Upper lobe of left lung (tissue), 6 donors: Measurements from ENCODE around the gene SNTG2. TPM values are rescaled to one million over a fixed set of nuclear protein-coding genes. Genes with fewer than 3 reads are reported as not detected.

ENCODE experiments used
- ATAC-seq, 2 donors: fragments of 200-7000 bp; cut with Tn5 transposase; one replicate each; pipeline ENCODE4 v1.9.1; 2022; ENCODE audit warnings: mild to moderate bottlenecking in 2 of 2, moderate library complexity in 2 of 2; ENCODE audit not compliant: low FRiP score in 2 of 2
- DNase-seq, 2 donors: peaks; one replicate each; pipeline ENCODE4 v3.0.0-alpha.2; 2019 to 2020
- H3K27ac ChIP-seq, 4 donors: fragments of 200-600 bp; sonication (generic); one replicate each; pipeline ENCODE4 v1.5.1; 2016 to 2019
- H3K27me3 ChIP-seq, 4 donors: fragments of 200-600 bp; sonication (generic); one replicate each; pipeline ENCODE4 v1.5.1; 2017 to 2019
- H3K36me3 ChIP-seq, 4 donors: fragments of 200-600 bp; sonication (generic); one replicate each; pipeline ENCODE4 v1.5.1; 2016 to 2019
- H3K4me1 ChIP-seq, 4 donors: fragments of 200-600 bp; sonication (generic); one replicate each; pipeline ENCODE4 v1.5.1; 2018 to 2019
- H3K4me3 ChIP-seq, 4 donors: fragments of 200-600 bp; sonication (generic); one replicate each; pipeline ENCODE4 v1.5.1; 2017 to 2019; ENCODE audit warnings: mild to moderate bottlenecking in 2 of 4, moderate library complexity in 1 of 4
- H3K9me3 ChIP-seq, 4 donors: fragments of 200-600 bp; sonication (generic); one replicate each; pipeline ENCODE4 v1.5.1; 2018 to 2019
- CTCF ChIP-seq, 6 experiments: fragments of 450-650 bp in 4 of 6; fragments of 200-600 bp in 2 of 6; sonication (generic) in 2 of 6; IDR thresholded peaks; one replicate each; pipeline ENCODE4 v1.5.1; 2016 to 2019; ENCODE audit warnings: antibody characterized with exemption in 6 of 6
- EP300 ChIP-seq, 4 donors: sonication (generic); formaldehyde crosslinking; IDR thresholded peaks; one replicate each; pipeline ENCODE4 v1.5.1; 2017; ENCODE audit warnings: antibody characterized with exemption in 4 of 4, control low read depth in 2 of 4
- POLR2A ChIP-seq, 4 donors: fragments of 450-650 bp; IDR thresholded peaks; one replicate each; pipeline ENCODE4 v1.5.1; 2016 to 2017; ENCODE audit warnings: antibody characterized with exemption in 4 of 4, mild to moderate bottlenecking in 2 of 4
- POLR2AphosphoS5 ChIP-seq, 2 donors: sonication (generic); formaldehyde crosslinking; IDR thresholded peaks; one replicate each; pipeline ENCODE4 v1.5.1; 2017; ENCODE audit warnings: antibody characterized with exemption in 2 of 2
- WGBS, 2 donors: methylation state at CpG; one replicate each; pipeline ENCODE4 v1.1.5; 2017 to 2018; 5-methylcytosine and 5-hydroxymethylcytosine counted together
- total RNA-seq, 6 donors: library from RNA; depleted of rRNA in 4 of 6; stranded (reverse); fragments of >200 nt in 4 of 6; gene quantifications; one replicate each; pipeline versions ENCODE4 v1.1.0 to v1.2.1, GENCODE V29; 2016 to 2021
- donor health status: DM: no; HTN: no; CAD: no; lungs with moderate emphysema.
- donor health status: DM: no; HTN: yes; CAD: no; lungs with severe emphysema.

The SNTG2 gene
- total RNA-seq, 6 donors from 2014 or later = 1.1 to 13.6 (median 3.0) TPM

GRCh38 chr2:1231466-1232063 lies 280.9 kb downstream of the SNTG2 start:
- H3K27me3 ChIP-seq = no peaks in the 10 kb centered on the region
- no peak overlapping the region for H3K4me3 ChIP-seq
- 70 to 73% methylated on average over 4 to 11 of the region's 11 CpGs for whole genome bisulfite sequencing, 2 donors
- ATAC-seq (no peak), DNase-seq (no peak)
- H3K36me3 ChIP-seq = no peaks in the 10 kb centered on the region
- peaks cover 0 to 10% (median 0%) of the 10 kb centered on the region in 4 donors for H3K4me1 ChIP-seq
- no peak for TF ChIP-seq POLR2A (IDR thresholded peaks at IDR 0.05)
- TF ChIP-seq EP300 (IDR thresholded peaks at IDR 0.05) = no peak
- TF ChIP-seq POLR2AphosphoS5 (IDR thresholded peaks at IDR 0.05) = no peak
- no peak for TF ChIP-seq CTCF (IDR thresholded peaks at IDR 0.05)
- no peaks in the 10 kb centered on the region for H3K9me3 ChIP-seq
- H3K27ac ChIP-seq = no peak overlapping the region

DNA sequence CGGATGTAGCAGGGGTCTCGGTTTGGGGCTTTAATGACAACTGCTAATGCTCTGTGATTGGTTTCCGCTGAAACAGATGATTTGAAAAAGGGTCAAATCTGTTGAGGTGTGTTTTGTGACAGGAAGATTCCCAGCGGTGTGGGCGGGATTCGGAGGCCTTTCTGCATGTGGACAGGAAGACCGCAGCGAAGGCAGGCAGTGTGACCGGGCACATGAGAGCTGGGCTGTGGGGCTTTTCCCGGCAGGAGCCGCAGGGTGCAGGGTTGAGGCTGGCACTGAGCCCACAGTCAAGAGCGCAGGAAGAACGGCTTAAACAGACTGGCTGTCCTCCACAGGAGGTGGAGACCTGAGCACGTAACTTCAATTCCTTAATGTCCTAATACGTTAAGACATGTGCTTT lies 282.6 kb downstream of the SNTG2 start:
- ATAC-seq (peak; percentile 46 to 65), DNase-seq (peak in 1 of 2 donors; percentile 71)
- WGBS, 2 donors = 63% methylated on average over 14 to 15 of the region's 15 CpGs
- H3K27me3 ChIP-seq = no peaks in the 10 kb centered on the region
- H3K9me3 ChIP-seq = no peaks in the 10 kb centered on the region
- H3K36me3 ChIP-seq = no peaks in the 10 kb centered on the region
- TF ChIP-seq EP300 (IDR thresholded peaks at IDR 0.05) = no peak
- TF ChIP-seq POLR2AphosphoS5 (IDR thresholded peaks at IDR 0.05) = peak in 1 of 2 donors; percentile 13
- H3K27ac ChIP-seq = no peak overlapping the region
- H3K4me3 ChIP-seq = no peak overlapping the region
- peaks cover 0 to 10% (median 0%) of the 10 kb centered on the region in 4 donors for H3K4me1 ChIP-seq

- peaks cover 0 to 10% (median 0%) of the 10 kb centered on the region in 4 donors for H3K4me1 ChIP-seq
- WGBS, 2 donors = 91 to 92% methylated on average over 9 of the region's 13 CpGs
- no peaks in the 10 kb centered on the region for H3K9me3 ChIP-seq
- no peak overlapping the region for H3K27ac ChIP-seq
- no peaks in the 10 kb centered on the region for H3K36me3 ChIP-seq
- TF ChIP-seq POLR2A (IDR thresholded peaks at IDR 0.05) (no peak), POLR2AphosphoS5 (IDR thresholded peaks at IDR 0.05) (no peak), EP300 (IDR thresholded peaks at IDR 0.05) (no peak), CTCF (IDR thresholded peaks at IDR 0.05) (no peak)
- no peak for DNase-seq
- H3K27me3 ChIP-seq = no peaks in the 10 kb centered on the region
- no peak overlapping the region for H3K4me3 ChIP-seq
- no peak for ATAC-seq
Measured at GRCh38 chr2:1234731-1235308, 284.2 kb downstream of the SNTG2 start.

DNA sequence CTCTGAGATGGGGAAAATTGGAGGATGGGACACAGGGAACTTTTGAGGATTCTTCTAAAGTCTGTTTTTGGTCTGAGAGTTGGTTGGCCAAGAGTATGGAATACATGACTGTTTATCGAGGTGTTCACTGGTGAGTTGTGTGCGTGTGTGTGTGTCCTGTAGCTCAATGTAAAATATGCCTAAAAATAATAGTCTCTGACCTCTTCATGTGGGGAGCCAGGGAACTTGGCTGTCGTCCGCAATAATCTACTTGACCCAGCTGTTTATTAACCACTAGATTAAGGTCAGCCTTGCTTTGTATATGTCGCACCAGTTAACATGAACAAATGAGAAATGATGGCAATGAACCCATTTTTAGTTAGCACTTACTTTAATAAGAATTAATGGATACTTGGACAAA lies 285.2 kb downstream of the SNTG2 start:
- no peaks in the 10 kb centered on the region for H3K27me3 ChIP-seq
- peaks cover 0 to 10% (median 0%) of the 10 kb centered on the region in 4 donors for H3K4me1 ChIP-seq
- TF ChIP-seq CTCF (IDR thresholded peaks at IDR 0.05) (no peak), POLR2A (IDR thresholded peaks at IDR 0.05) (no peak), POLR2AphosphoS5 (IDR thresholded peaks at IDR 0.05) (no peak), EP300 (IDR thresholded peaks at IDR 0.05) (no peak)
- no peak overlapping the region for H3K4me3 ChIP-seq
- H3K27ac ChIP-seq = no peak overlapping the region
- 63 to 65% methylated on average over 5 of the region's 5 CpGs for WGBS, 2 donors
- H3K9me3 ChIP-seq = no peaks in the 10 kb centered on the region
- H3K36me3 ChIP-seq = no peaks in the 10 kb centered on the region
- no peak for ATAC-seq
- no peak for DNase-seq

DNA sequence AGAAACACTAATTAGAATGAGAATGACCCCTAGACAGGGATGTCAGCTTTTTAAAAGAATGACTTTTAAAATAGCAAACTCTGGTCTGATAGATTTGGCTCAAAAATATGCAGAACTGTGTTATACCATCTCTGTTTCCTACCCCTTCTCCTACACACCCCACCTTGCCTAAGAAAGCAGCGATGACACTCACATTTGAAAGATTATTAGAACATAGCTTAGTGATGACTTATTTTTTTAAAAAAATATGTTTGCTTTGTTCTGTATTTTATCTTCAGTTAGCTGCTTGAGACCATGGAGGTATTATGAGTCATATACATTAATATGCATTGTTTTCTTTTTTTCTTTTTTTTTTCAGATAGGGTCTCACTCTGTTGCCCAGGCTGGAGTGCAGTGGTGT lies 286.0 kb downstream of the SNTG2 start:
- no peaks in the 10 kb centered on the region for H3K36me3 ChIP-seq
- H3K4me3 ChIP-seq = no peak overlapping the region
- ATAC-seq (no peak), DNase-seq (no peak)
- TF ChIP-seq CTCF (IDR thresholded peaks at IDR 0.05) (no peak), EP300 (IDR thresholded peaks at IDR 0.05) (no peak), POLR2AphosphoS5 (IDR thresholded peaks at IDR 0.05) (no peak), POLR2A (IDR thresholded peaks at IDR 0.05) (no peak)
- peaks cover 0 to 10% (median 0%) of the 10 kb centered on the region in 4 donors for H3K4me1 ChIP-seq
- H3K27me3 ChIP-seq = no peaks in the 10 kb centered on the region
- 92 to 97% methylated on average over 1 of the region's 1 CpG for WGBS, 2 donors
- no peak overlapping the region for H3K27ac ChIP-seq
- H3K9me3 ChIP-seq = no peaks in the 10 kb centered on the region
